Thyroid gland (tissue), 4 donors: ENCODE measurements around the gene OLA1.

Source experiments
- POLR2A ChIP-seq, 2 donors: fragments of 450-650 bp; IDR thresholded peaks; one replicate each; pipeline ENCODE4 v1.6.1; 2017; ENCODE audit warnings: antibody characterized with exemption in 2 of 2, mild to moderate bottlenecking in 2 of 2, moderate library complexity in 1 of 2
- TF ChIP-seq, protein P1 (sequence below), 6 experiments: fragments of 200-600 bp in 3 of 6; fragments of 450-650 bp in 3 of 6; sonication (generic) in 3 of 6; IDR thresholded peaks; one replicate each; pipeline ENCODE4 v1.5.1; 2016 to 2019; ENCODE audit warnings: antibody characterized with exemption in 6 of 6, mild to moderate bottlenecking in 2 of 6, inconsistent platforms in 1 of 6, moderate library complexity in 1 of 6

DNA sequence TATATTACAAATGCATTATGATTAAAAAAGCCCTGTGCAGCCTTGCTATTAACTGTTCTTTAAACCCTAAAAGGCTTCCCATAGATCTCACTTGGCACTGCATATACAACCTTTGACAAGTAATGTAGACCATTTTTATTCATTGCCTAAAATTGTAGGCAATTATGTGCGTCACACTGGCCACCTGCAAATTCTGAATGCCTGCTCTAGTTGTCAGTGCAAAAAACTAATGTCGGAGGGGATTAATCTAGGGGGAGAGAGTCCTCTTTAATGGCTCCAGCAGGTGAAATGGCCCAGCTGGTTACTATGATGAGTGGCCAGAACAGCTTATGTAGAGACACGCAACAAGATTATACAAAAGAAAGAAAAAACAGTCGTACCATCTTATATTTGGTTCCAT lies 123.2 kb downstream of the OLA1 start:
- TF ChIP-seq, protein P1, sequence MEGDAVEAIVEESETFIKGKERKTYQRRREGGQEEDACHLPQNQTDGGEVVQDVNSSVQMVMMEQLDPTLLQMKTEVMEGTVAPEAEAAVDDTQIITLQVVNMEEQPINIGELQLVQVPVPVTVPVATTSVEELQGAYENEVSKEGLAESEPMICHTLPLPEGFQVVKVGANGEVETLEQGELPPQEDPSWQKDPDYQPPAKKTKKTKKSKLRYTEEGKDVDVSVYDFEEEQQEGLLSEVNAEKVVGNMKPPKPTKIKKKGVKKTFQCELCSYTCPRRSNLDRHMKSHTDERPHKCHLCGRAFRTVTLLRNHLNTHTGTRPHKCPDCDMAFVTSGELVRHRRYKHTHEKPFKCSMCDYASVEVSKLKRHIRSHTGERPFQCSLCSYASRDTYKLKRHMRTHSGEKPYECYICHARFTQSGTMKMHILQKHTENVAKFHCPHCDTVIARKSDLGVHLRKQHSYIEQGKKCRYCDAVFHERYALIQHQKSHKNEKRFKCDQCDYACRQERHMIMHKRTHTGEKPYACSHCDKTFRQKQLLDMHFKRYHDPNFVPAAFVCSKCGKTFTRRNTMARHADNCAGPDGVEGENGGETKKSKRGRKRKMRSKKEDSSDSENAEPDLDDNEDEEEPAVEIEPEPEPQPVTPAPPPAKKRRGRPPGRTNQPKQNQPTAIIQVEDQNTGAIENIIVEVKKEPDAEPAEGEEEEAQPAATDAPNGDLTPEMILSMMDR (IDR thresholded peaks at IDR 0.05) = no peak
- no peak for TF ChIP-seq POLR2A (IDR thresholded peaks at IDR 0.05)
